GM21737 (cell line): Measurements from ENCODE around the gene TEX264.
"Not testable (repeated sequence)": the region's sequence is repeated elsewhere in the genome, so short reads cannot be mapped to it uniquely, and the experiment has no call there.

Source experiments
- ATAC-seq: cut with Tn5 transposase; IDR thresholded peaks from one replicate; pipeline ENCODE4 v1.9.1; 2021; ENCODE audit warnings: mild to moderate bottlenecking, moderate library complexity; ENCODE audit not compliant: unreplicated experiment

Gene TEX264

GRCh38 chr3:51712963-51713362, 41.9 kb downstream of the TEX264 start:
- ATAC-seq, result no peak

DNA sequence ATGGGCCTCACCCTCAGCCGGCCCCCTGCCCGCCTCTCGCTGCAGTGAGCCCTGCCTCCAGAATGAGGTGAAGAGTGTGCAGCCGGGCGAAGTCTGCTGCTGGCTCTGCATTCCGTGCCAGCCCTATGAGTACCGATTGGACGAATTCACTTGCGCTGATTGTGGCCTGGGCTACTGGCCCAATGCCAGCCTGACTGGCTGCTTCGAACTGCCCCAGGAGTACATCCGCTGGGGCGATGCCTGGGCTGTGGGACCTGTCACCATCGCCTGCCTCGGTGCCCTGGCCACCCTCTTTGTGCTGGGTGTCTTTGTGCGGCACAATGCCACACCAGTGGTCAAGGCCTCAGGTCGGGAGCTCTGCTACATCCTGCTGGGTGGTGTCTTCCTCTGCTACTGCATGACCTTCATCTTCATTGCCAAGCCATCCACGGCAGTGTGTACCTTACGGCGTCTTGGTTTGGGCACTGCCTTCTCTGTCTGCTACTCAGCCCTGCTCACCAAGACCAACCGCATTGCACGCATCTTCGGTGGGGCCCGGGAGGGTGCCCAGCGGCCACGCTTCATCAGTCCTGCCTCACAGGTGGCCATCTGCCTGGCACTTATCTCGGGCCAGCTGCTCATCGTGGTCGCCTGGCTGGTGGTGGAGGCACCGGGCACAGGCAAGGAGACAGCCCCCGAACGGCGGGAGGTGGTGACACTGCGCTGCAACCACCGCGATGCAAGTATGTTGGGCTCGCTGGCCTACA, 44.4 kb downstream of the TEX264 start:
- no peak for ATAC-seq

DNA sequence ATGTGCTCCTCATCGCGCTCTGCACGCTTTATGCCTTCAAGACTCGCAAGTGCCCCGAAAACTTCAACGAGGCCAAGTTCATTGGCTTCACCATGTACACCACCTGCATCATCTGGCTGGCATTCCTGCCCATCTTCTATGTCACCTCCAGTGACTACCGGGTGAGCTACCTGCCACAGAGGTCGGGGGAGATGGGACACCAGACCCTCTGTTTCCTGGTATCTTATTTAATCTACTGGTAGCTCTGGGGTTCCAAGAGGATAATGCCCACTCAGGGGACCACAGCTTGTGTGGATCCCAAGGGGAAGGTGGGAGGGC, 44.9 kb downstream of the TEX264 start:
- no peak for ATAC-seq

DNA sequence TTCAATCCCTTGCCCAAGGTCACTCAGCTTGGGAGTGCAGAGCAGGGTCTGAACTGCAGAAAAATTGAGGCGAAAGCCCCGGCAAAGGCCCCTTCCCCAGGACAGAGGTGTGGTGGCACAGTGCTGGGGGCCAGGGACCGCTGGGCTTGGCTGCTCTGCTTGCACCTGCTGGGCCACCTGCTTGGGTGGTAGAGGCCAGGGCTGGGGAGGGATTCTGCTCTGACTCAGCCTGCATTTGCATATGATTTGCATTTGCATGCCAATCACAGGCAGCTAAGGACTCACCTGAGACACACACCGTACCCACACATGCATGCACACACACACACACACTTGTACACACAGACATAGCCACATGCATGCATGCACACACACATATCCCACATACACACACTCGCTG, 45.8 kb downstream of the TEX264 start:
- ATAC-seq, result no peak

DNA sequence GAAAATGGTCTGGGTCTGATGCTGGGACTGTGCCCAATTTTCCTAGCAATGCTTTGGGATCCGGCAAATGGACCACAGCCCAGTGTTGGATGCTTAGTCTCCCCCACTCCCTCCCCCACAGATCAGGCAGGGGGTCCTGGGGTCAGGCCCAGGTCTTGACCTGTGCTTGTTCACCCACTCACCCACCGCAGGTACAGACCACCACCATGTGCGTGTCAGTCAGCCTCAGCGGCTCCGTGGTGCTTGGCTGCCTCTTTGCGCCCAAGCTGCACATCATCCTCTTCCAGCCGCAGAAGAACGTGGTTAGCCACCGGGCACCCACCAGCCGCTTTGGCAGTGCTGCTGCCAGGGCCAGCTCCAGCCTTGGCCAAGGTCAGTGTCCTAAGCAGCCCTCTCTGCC, 46.4 kb downstream of the TEX264 start:
- ATAC-seq, result no peak

DNA sequence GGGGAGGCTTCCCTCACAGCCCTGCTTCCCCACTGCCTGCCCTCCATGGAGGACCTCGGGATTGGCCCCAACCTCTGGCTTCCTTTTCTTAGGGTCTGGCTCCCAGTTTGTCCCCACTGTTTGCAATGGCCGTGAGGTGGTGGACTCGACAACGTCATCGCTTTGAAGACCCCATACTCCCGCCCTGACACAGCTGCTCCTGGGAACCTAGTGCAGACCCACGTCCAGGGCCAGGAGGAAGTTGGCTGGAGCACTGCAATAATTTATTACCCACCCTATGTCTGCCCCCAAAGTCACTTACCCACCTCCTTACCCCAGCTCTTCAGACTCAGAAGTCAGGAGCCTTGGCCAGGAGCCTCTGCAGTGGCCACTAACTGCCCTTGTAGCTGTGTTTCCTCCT, 46.9 kb downstream of the TEX264 start:
- no peak for ATAC-seq

DNA sequence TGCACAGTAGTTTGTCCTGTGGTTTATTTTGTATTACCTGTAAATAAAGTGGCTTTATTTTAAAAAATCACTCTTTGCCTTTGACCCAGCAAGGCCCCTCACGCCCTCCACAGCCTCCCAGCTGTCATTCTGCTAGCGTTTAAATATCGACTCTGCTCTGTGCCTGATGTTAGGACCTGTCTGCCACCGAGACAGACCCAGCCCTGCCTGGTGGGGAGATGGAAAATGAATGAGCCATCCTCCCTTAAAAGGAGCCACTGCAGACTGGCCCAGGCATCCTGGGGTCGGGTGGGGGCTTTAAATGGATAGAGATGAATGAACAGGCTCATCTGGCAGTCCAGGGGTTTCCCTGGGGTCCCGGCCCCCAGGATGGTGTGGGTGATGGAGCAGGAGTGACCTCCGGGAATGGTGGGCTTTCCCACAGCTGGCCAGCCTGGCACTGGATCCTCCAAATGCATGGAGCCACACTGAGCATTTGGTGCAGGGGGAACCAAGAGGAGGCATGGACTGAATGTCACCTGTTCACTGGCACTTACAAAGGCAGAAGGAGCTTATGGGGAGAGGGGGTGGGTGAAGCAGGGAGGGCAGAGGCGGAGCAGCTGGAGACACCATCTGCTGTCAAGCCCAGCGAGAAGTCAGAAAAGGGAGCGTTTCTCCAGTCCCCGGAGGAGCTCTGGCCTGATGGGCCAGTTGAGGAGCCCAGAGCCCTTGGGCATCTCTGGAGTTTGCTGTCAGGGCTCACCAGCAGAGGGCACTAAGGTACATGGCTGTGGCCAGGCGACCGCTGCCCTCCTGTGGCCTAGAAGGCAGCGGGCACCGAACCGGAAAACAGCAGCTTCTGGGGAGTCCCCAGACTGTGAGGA, 47.7 kb downstream of the TEX264 start:
- ATAC-seq, result no peak

DNA sequence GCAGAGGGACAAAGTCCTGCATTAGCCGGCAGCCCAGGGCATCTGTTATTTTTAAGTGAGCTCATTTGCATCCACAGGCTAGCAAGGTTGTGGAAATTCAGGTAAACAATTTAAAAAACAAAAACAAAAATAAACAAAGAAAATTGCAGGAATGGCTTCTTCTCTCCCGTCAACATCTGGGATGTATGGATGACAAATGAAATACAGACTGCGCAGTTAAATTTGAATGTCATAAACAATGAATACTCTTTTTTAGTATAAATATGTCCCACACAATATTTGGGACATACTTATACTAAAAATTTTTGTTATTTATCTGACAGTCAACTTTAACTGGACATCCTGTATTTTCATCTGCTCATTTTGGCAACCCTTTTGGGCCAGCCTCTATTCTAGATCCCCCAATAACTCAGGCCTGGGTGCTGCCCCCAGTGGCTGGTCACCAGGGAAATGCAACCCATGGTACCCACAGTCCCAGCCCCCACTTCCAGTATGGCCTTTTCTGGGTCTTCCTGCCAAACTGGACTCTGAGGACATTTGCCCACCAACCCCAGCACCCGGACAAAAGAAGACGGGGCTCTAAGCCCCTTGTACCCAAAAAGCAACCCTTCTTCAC, 48.5 kb downstream of the TEX264 start:
- ATAC-seq, result no peak

DNA sequence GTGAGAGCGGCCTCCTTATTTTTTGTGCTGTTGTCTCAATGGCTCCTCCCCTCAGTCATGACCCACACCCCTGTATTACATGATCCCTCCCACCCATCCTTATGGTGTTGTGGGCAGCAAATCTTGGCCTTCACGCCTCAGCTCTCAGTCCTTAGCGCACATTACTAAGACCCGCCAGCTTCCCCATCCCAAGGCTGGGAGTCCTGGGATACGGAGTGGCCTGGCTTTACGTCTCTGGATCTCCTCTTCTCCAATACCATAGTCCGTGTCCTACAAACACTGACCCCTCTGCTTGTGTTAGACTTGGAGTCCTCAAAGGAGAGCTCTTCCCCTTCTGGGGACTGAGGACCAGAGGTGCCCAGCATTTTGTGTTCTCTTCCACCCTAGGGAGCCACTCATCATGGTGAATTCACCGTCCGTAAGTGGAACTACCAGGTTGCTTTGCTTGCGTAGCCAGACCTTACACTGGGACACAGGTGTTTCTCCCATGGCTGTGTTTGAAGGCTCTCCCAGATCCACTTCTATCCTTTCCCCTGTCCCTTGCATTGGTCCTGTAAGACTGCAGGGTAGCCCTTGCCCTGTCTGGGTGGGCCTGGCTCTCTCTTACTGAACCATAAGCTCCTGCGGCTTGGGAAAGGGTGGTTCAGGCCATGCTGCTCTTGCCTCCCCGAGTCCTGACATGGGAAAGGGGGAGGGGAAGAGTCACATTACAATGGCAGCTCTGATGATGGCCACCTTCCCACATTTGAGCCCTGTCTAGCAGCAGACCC, 49.4 kb downstream of the TEX264 start:
- ATAC-seq, result no peak

GRCh38 chr3:51721062-51721745, 50.2 kb downstream of the TEX264 start:
- ATAC-seq, result no peak

- no peak for ATAC-seq
These were observed 51.3 kb downstream of the TEX264 start for GRCh38 chr3:51722362-51722761.

GRCh38 chr3:51727500-51727899, 56.4 kb downstream of the TEX264 start:
- no peak for ATAC-seq

DNA sequence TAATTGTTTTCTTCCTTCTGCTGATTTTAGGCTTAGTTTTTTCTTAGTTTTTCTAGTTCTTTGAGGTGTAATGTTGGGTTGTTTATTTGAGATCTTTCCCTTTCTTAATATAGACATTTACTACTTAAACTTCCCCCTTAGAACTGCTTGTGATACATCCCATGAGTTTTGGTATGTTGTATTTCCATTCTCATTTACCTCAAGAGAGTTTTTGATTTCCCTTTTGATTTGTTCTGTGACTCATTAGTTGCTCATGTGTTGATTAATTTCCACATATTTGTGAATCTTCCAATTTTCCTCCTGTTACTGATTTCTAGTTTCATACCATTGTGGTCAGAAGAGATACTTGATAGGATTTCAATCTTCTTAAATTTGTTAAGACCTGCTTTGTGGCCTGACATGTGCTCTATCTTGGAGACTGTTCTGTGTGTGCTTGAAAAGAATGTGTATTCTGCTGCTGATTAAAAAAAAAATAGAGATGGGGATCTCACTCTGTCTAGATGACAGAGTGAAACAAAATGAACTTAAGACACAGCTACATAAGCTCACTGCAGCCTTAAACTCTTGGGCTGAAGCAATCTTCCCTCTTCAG, 58.1 kb downstream of the TEX264 start:
- ATAC-seq, result no peak

GRCh38 chr3:51733859-51734571, 63.0 kb downstream of the TEX264 start:
- ATAC-seq, result no peak

GRCh38 chr3:51734572-51734907, 63.5 kb downstream of the TEX264 start:
- no peak for ATAC-seq

DNA sequence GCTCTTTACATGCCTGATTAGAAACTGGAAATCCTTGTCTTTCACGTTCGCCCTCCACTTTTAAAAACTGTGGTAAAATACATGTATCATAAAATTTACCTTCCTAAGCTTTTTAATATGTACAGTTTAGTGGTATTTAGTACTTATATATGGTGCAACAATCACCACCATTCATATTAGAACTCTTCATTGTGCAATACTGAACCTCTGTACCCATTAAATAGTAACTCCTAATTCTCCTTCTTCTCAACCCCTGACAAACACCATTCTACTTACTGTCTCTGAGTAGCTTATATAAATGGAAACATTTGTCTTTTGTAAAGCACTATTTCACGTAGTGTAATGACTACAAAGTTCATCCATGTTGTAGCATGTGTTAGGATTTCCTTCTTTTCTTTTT, 64.0 kb downstream of the TEX264 start:
- no peak for ATAC-seq

DNA sequence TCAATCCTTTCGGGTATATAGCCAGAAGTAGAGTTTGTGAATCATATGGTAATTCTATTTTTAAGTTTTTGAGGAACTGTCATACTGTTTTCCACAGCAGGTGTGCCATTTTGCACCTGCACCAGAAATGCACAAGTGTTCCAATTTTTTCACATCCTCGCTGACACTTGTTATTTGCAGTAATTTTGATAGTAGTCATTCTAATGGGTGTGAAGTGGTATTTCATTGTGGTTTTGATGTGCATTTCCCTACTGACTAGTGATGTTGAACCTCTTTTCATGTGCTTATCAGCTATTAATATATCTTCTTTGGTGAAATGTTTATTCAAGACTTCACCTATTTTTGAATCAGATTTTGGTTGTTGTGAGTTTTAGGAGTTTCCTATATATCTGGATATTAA, 64.9 kb downstream of the TEX264 start:
- ATAC-seq, result no peak

- ATAC-seq, result no peak
These were observed 68.1 kb downstream of the TEX264 start for GRCh38 chr3:51739110-51739509.

DNA sequence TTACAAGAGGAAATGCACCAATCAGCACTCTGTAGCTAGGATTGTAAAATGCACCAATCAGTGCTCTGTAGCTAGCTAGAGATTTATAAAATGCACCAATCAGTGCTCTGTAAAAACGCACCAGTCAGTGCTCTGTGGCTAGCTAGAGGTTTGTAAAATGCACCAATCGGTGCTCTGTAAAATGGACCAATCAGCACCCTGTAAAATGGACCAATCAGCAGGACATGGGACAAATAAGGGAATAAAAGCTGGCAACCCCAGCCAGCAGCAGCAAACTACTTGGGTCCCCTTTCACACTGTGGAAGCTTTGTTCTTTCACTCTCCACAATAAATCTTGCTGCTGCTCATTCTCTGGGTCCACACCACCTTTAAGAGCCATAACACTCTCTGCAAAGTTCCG, 71.3 kb downstream of the TEX264 start:
- ATAC-seq, result not testable (repeated sequence)

GRCh38 chr3:51742978-51743377, 71.9 kb downstream of the TEX264 start:
- not testable (repeated sequence) for ATAC-seq
